A549 treated with Mapracorat at 1 μM for 4 hours (cell line): ENCODE measurements around the gene SLC26A9. TPM values are rescaled to one million over a fixed set of nuclear protein-coding genes. Genes with fewer than 3 reads are reported as not detected.

ENCODE experiments used
- total RNA-seq: library from RNA; stranded (reverse); fragments of 200-300 nt; extraction: Qiagen RNA extraction; gene quantifications from 5 replicates; pipeline ENCODE4 v1.2.3, GENCODE V29; 2022

Gene SLC26A9, protein sequence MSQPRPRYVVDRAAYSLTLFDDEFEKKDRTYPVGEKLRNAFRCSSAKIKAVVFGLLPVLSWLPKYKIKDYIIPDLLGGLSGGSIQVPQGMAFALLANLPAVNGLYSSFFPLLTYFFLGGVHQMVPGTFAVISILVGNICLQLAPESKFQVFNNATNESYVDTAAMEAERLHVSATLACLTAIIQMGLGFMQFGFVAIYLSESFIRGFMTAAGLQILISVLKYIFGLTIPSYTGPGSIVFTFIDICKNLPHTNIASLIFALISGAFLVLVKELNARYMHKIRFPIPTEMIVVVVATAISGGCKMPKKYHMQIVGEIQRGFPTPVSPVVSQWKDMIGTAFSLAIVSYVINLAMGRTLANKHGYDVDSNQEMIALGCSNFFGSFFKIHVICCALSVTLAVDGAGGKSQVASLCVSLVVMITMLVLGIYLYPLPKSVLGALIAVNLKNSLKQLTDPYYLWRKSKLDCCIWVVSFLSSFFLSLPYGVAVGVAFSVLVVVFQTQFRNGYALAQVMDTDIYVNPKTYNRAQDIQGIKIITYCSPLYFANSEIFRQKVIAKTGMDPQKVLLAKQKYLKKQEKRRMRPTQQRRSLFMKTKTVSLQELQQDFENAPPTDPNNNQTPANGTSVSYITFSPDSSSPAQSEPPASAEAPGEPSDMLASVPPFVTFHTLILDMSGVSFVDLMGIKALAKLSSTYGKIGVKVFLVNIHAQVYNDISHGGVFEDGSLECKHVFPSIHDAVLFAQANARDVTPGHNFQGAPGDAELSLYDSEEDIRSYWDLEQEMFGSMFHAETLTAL
- total RNA-seq: 0.04 to 0.14 TPM (median 0.10 TPM) in 5 replicates

DNA sequence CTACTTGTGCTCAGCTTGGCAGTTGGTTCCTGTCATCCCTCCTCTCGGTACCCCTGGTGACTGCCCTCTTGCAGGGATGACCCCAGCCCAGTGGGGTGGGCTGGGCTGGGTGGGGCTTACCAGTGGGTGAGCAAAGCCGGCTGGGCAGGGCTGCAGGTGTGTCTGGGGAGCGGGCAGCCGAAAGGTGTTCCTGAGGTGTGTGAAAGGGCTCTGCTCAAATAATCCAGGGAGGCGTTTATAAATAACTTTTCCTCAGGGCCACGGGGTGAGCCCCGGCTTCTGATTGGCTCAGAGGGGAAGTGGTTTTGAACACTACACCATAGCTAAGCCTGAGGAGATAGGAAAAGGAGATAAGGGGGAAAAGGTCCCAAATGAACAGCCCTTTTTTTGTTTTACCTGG is at the start of gene SLC26A9:
Gene SLC26A9 (minus strand): TSS at position 212 of the 400 bp plus-strand sequence. CDS start 7,636 bp downstream, outside the sequence.

Other genes with a start within 250 kb of the SLC26A9 start
- 77.6 to 147 TPM (median 116 TPM) in 5 replicates for gene NUCKS1, start 193.3 kb downstream of the SLC26A9 start, total RNA-seq
- gene RAB29, start 168.0 kb downstream of the SLC26A9 start, total RNA-seq: 10.4 to 11.8 TPM (median 11.2 TPM) in 5 replicates
- gene SLC41A1, start 130.3 kb downstream of the SLC26A9 start, total RNA-seq: 19.4 to 21.2 TPM (median 21.1 TPM) in 5 replicates
- gene PM20D1, start 93.3 kb downstream of the SLC26A9 start, total RNA-seq: not detected in 5 replicates
- gene RAB7B, start 59.9 kb upstream of the SLC26A9 start, total RNA-seq: 0.92 to 1.7 TPM (median 0.96 TPM) in 5 replicates
- gene CTSE, start 80.4 kb upstream of the SLC26A9 start, total RNA-seq: 0.12 TPM in 1 of 5 replicates, not detected in the others
- gene RHEX, start 109.7 kb upstream of the SLC26A9 start, total RNA-seq: not detected in 5 replicates
- not detected in 5 replicates for gene AVPR1B, start 173.9 kb upstream of the SLC26A9 start, total RNA-seq